ENCODE measurements around the gene CYTH1.

CYTH1 gene

GRCh38 chr17:78669256-78669974 lies 112.7 kb downstream of the CYTH1 start:
- DNase-seq, result no peak

GRCh38 chr17:78668847-78669246 lies 113.2 kb downstream of the CYTH1 start:
- DNase-seq, result no peak

- no peak for DNase-seq
These were observed 114.1 kb downstream of the CYTH1 start for GRCh38 chr17:78667741-78668640.

- DNase-seq, result no peak
These were observed 115.0 kb downstream of the CYTH1 start for GRCh38 chr17:78667091-78667490.

- peak in 6 of 14 donors; percentile 5 to 33 (median 26) for DNase-seq
These were observed 115.8 kb downstream of the CYTH1 start for GRCh38 chr17:78665952-78666920.

GRCh38 chr17:78665387-78665951 lies 116.6 kb downstream of the CYTH1 start:
- DNase-seq, result no peak

- no peak for DNase-seq
These were observed 117.3 kb downstream of the CYTH1 start for GRCh38 chr17:78664476-78665386.

- no peak for DNase-seq
These were observed 120.8 kb downstream of the CYTH1 start for GRCh38 chr17:78661093-78661770.

GRCh38 chr17:78659546-78659945 lies 122.5 kb downstream of the CYTH1 start:
- no peak for DNase-seq

- DNase-seq, result no peak
These were observed 123.7 kb downstream of the CYTH1 start for GRCh38 chr17:78658281-78658785.

GRCh38 chr17:78655251-78655940 lies 126.7 kb downstream of the CYTH1 start:
- no peak for DNase-seq

- no peak for DNase-seq
These were observed 127.7 kb downstream of the CYTH1 start for GRCh38 chr17:78654325-78654724.

GRCh38 chr17:78653382-78653781 lies 128.7 kb downstream of the CYTH1 start:
- DNase-seq, result no peak

GRCh38 chr17:78652913-78653312 lies 129.2 kb downstream of the CYTH1 start:
- no peak for DNase-seq

- no peak for DNase-seq
These were observed 130.0 kb downstream of the CYTH1 start for GRCh38 chr17:78652024-78652423.

- no peak for DNase-seq
These were observed 130.5 kb downstream of the CYTH1 start for GRCh38 chr17:78651554-78651953.

- DNase-seq, result no peak
These were observed 131.9 kb downstream of the CYTH1 start for GRCh38 chr17:78650093-78650715.

- DNase-seq, result no peak
These were observed 133.8 kb downstream of the CYTH1 start for GRCh38 chr17:78648293-78648692.

GRCh38 chr17:78647032-78647431 lies 135.0 kb downstream of the CYTH1 start:
- DNase-seq, result no peak

All from C1 segment of cervical spinal cord (tissue), 14 donors.